ENCODE measurements around the gene ARMC8. TPM values are rescaled to one million over a fixed set of nuclear protein-coding genes. Genes with fewer than 3 reads are reported as not detected.

The ARMC8 gene
- total RNA-seq, 1 experiment from 2014 or later = 63.6 TPM

GRCh38 chr3:138310494-138310893 lies 123.4 kb downstream of the ARMC8 start:
- Histone ChIP-seq H3K18ac (ENCODE audit: insufficient read length, low read depth, low read length) (no peak overlapping the region), H2BK12ac (ENCODE audit: insufficient read length, low read depth, low read length) (no peak overlapping the region), H3K27ac (ENCODE audit: insufficient read length, low read depth, low read length) (no peak overlapping the region), H4K91ac (ENCODE audit: insufficient read length, low read depth, low read length) (no peak overlapping the region), H3K14ac (ENCODE audit: insufficient read depth, low read length) (no peak overlapping the region), H4K5ac (ENCODE audit: insufficient read length, low read depth, low read length) (no peak overlapping the region), H3K4me2 (ENCODE audit: insufficient read depth, insufficient read length, low read length) (no peak overlapping the region), H3K9ac (ENCODE audit: extremely low read depth, insufficient read length, low read length) (no peak overlapping the region), H4K8ac (replicated peaks; ENCODE audit: insufficient read length, low read depth, low read length) (no peak overlapping the region), H3T11ph (ENCODE audit: low read length) (no peak overlapping the region), H2BK120ac (ENCODE audit: low read depth, low read length, poor library complexity, severe bottlenecking) (no peak overlapping the region), H3K4ac (ENCODE audit: low read depth, low read length) (no peak overlapping the region), H3K79me1 (ENCODE audit: insufficient read depth, low read depth, low read length, poor library complexity, severe bottlenecking) (no peaks in the 10 kb centered on the region), H3K79me2 (ENCODE audit: insufficient read depth, low read length) (no peaks in the 10 kb centered on the region), H3K4me1 (ENCODE audit: insufficient read depth, low read length) (no peaks in the 10 kb centered on the region), H2AK5ac (ENCODE audit: insufficient read length, low read length) (no peak overlapping the region), H2BK15ac (ENCODE audit: low read depth, low read length) (no peak overlapping the region), H3K56ac (ENCODE audit: insufficient read length, low read depth, low read length) (no peak overlapping the region), H4K20me1 (ENCODE audit: control insufficient read depth, insufficient read depth, insufficient read length) (no peaks in the 10 kb centered on the region), H2BK20ac (ENCODE audit: low read depth, low read length, poor library complexity, severe bottlenecking) (no peak overlapping the region), H3K9me3 (ENCODE audit: control insufficient read depth, low read depth, low read length) (no peaks in the 10 kb centered on the region), H3K27me3 (ENCODE audit: insufficient read depth, low read length) (no peaks in the 10 kb centered on the region), H2BK5ac (ENCODE audit: insufficient read length, low read length) (no peak overlapping the region), H3K23me2 (ENCODE audit: insufficient read length, low read depth, low read length, poor library complexity, severe bottlenecking) (no peaks in the 10 kb centered on the region), H3K23ac (ENCODE audit: insufficient read length, low read depth, low read length) (no peak overlapping the region), H2AFZ (ENCODE audit: low read length) (no peak overlapping the region)
- H3K9me3 Mint-ChIP-seq = peaks cover 14 to 20% of the 10 kb centered on the region in 2 experiments
- no peak for DNase-seq
- H3K27me3 Mint-ChIP-seq (ENCODE audit: low read depth) = peaks cover 32% of the 10 kb centered on the region
- H3K27ac Mint-ChIP-seq = no peak overlapping the region
- TF ChIP-seq, protein P1, sequence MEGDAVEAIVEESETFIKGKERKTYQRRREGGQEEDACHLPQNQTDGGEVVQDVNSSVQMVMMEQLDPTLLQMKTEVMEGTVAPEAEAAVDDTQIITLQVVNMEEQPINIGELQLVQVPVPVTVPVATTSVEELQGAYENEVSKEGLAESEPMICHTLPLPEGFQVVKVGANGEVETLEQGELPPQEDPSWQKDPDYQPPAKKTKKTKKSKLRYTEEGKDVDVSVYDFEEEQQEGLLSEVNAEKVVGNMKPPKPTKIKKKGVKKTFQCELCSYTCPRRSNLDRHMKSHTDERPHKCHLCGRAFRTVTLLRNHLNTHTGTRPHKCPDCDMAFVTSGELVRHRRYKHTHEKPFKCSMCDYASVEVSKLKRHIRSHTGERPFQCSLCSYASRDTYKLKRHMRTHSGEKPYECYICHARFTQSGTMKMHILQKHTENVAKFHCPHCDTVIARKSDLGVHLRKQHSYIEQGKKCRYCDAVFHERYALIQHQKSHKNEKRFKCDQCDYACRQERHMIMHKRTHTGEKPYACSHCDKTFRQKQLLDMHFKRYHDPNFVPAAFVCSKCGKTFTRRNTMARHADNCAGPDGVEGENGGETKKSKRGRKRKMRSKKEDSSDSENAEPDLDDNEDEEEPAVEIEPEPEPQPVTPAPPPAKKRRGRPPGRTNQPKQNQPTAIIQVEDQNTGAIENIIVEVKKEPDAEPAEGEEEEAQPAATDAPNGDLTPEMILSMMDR (conservative IDR thresholded peaks at IDR 0.05) = no peak
- peaks cover 5 to 9% (median 8%) of the 10 kb centered on the region in 3 experiments; a peak in 6 of 7 replicates for H3K36me3 Mint-ChIP-seq (ENCODE audit: insufficient read depth in 1 of 3, low read depth in 3 of 3)
- no CpG with 5 or more reads among the region's 4 CpGs for WGBS (ENCODE audit: extremely low coverage, insufficient read length, low lambda C conversion rate)
- no peak overlapping the region for H3K4me3 Mint-ChIP-seq
- H3K4me1 Mint-ChIP-seq = no peaks in the 10 kb centered on the region

All from H9 (cell line).